ENCODE results near the gene KCP.

KCP gene

GRCh38 chr7:128936798-128937197, 26.3 kb upstream of the KCP start:
- no peak for TF ChIP-seq POLR2AphosphoS5 (IDR thresholded peaks at IDR 0.05; ENCODE audit: low read depth)
- no peak for TF ChIP-seq CTCF (IDR thresholded peaks at IDR 0.05; ENCODE audit: insufficient read depth, low read length)
- TF ChIP-seq SPI1 (IDR thresholded peaks at IDR 0.05; ENCODE audit: borderline replicate concordance, low read depth), result no peak
- TF ChIP-seq REST (IDR thresholded peaks at IDR 0.05; ENCODE audit: insufficient replicate concordance, low read depth), result no peak
- no peak for TF ChIP-seq GABPA (IDR thresholded peaks at IDR 0.05; ENCODE audit: low read depth)
- no peak for DNase-seq (ENCODE audit: low read depth in 1 of 2, low spot score in 1 of 2)
- no peak overlapping the region for H3K4me3 ChIP-seq (replicated peaks; ENCODE audit: insufficient read depth, low read length)
- H3K27me3 ChIP-seq (ENCODE audit: insufficient read depth, poor library complexity, severe bottlenecking), result peaks cover 3% of the 10 kb centered on the region
- no peak overlapping the region for H3K27ac ChIP-seq (replicated peaks)

GRCh38 chr7:128935342-128935730, 24.8 kb upstream of the KCP start:
- DNase-seq (ENCODE audit: low read depth in 1 of 2, low spot score in 1 of 2), result no peak
- TF ChIP-seq GABPA (IDR thresholded peaks at IDR 0.05; ENCODE audit: low read depth) (no peak), SPI1 (IDR thresholded peaks at IDR 0.05; ENCODE audit: borderline replicate concordance, low read depth) (no peak), REST (IDR thresholded peaks at IDR 0.05; ENCODE audit: insufficient replicate concordance, low read depth) (no peak), CTCF (IDR thresholded peaks at IDR 0.05; ENCODE audit: insufficient read depth, low read length) (no peak), POLR2AphosphoS5 (IDR thresholded peaks at IDR 0.05; ENCODE audit: low read depth) (no peak)
- no peak overlapping the region for H3K27ac ChIP-seq (replicated peaks)
- H3K27me3 ChIP-seq (ENCODE audit: insufficient read depth, poor library complexity, severe bottlenecking), result peaks cover 3% of the 10 kb centered on the region
- no peak overlapping the region for H3K4me3 ChIP-seq (replicated peaks; ENCODE audit: insufficient read depth, low read length)

- peaks cover 3% of the 10 kb centered on the region for H3K27me3 ChIP-seq (ENCODE audit: insufficient read depth, poor library complexity, severe bottlenecking)
- no peak overlapping the region for H3K4me3 ChIP-seq (replicated peaks; ENCODE audit: insufficient read depth, low read length)
- TF ChIP-seq GABPA (IDR thresholded peaks at IDR 0.05; ENCODE audit: low read depth), result no peak
- no peak for TF ChIP-seq SPI1 (IDR thresholded peaks at IDR 0.05; ENCODE audit: borderline replicate concordance, low read depth)
- no peak for TF ChIP-seq REST (IDR thresholded peaks at IDR 0.05; ENCODE audit: insufficient replicate concordance, low read depth)
- TF ChIP-seq CTCF (IDR thresholded peaks at IDR 0.05; ENCODE audit: insufficient read depth, low read length), result no peak
- TF ChIP-seq POLR2AphosphoS5 (IDR thresholded peaks at IDR 0.05; ENCODE audit: low read depth), result no peak
- DNase-seq (ENCODE audit: low read depth in 1 of 2, low spot score in 1 of 2), result no peak
- H3K27ac ChIP-seq (replicated peaks), result no peak overlapping the region
Measured at GRCh38 chr7:128934361-128935341, 24.1 kb upstream of the KCP start.
